ENCODE measurements around the gene LMX1B.

DNA sequence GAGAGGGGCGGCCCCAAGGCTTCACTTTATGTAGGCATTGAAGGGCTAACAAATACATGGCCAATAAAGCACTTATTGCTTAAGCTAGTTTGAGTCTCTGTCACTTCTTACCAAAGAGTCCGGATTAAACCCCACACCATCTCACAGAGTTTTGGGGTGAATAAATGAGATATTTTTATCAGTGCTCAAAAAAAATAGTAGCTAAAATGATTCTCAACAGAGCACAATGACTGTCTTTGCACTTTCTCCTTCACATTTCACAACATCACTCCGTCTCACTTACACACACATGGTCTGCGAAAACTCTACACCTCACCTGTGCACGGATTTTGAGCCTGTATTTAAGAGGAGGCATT, 92.9 kb downstream of the LMX1B start:
- TF ChIP-seq ZNF266 (tag by site-specific recombination; IDR thresholded peaks at IDR 0.05; ENCODE audit: low read depth) (no peak), OVOL3 (tag by site-specific recombination; IDR thresholded peaks at IDR 0.05) (no peak), ZNF837 (tag by site-specific recombination; IDR thresholded peaks at IDR 0.05) (no peak), ZFP3 (tag by site-specific recombination; IDR thresholded peaks at IDR 0.05; ENCODE audit: low read depth) (no peak), ZNF148 (tag by site-specific recombination; IDR thresholded peaks at IDR 0.05; ENCODE audit: borderline replicate concordance) (no peak), TSHZ1 (tag by site-specific recombination; IDR thresholded peaks at IDR 0.05; ENCODE audit: borderline replicate concordance) (no peak), SP7 (tag by site-specific recombination; IDR thresholded peaks at IDR 0.05) (no peak), ZSCAN5A (tag by site-specific recombination; IDR thresholded peaks at IDR 0.05) (no peak), ZNF416 (tag by site-specific recombination; IDR thresholded peaks at IDR 0.05) (no peak), ZNF239 (tag by site-specific recombination; IDR thresholded peaks at IDR 0.05) (no peak)
- TF ChIP-seq, protein P1, sequence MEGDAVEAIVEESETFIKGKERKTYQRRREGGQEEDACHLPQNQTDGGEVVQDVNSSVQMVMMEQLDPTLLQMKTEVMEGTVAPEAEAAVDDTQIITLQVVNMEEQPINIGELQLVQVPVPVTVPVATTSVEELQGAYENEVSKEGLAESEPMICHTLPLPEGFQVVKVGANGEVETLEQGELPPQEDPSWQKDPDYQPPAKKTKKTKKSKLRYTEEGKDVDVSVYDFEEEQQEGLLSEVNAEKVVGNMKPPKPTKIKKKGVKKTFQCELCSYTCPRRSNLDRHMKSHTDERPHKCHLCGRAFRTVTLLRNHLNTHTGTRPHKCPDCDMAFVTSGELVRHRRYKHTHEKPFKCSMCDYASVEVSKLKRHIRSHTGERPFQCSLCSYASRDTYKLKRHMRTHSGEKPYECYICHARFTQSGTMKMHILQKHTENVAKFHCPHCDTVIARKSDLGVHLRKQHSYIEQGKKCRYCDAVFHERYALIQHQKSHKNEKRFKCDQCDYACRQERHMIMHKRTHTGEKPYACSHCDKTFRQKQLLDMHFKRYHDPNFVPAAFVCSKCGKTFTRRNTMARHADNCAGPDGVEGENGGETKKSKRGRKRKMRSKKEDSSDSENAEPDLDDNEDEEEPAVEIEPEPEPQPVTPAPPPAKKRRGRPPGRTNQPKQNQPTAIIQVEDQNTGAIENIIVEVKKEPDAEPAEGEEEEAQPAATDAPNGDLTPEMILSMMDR (tag by site-specific recombination; IDR thresholded peaks at IDR 0.05), result no peak
- TF ChIP-seq, protein P2, sequence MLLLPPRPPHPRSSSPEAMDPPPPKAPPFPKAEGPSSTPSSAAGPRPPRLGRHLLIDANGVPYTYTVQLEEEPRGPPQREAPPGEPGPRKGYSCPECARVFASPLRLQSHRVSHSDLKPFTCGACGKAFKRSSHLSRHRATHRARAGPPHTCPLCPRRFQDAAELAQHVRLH (tag by site-specific recombination; IDR thresholded peaks at IDR 0.05), result no peak
- TF ChIP-seq, protein P3, sequence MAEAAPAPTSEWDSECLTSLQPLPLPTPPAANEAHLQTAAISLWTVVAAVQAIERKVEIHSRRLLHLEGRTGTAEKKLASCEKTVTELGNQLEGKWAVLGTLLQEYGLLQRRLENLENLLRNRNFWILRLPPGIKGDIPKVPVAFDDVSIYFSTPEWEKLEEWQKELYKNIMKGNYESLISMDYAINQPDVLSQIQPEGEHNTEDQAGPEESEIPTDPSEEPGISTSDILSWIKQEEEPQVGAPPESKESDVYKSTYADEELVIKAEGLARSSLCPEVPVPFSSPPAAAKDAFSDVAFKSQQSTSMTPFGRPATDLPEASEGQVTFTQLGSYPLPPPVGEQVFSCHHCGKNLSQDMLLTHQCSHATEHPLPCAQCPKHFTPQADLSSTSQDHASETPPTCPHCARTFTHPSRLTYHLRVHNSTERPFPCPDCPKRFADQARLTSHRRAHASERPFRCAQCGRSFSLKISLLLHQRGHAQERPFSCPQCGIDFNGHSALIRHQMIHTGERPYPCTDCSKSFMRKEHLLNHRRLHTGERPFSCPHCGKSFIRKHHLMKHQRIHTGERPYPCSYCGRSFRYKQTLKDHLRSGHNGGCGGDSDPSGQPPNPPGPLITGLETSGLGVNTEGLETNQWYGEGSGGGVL (tag by site-specific recombination; IDR thresholded peaks at IDR 0.05), result no peak

All from HEK293 (cell line).